Ureter (tissue), 1 donor: ENCODE results near the gene SMPD3. TPM values are rescaled to one million over a fixed set of nuclear protein-coding genes. Genes with fewer than 3 reads are reported as not detected.

Experiments used
- DNase-seq: peaks from one replicate; pipeline ENCODE4 v3.0.0-alpha.2; 2020; ENCODE audit warnings: low spot score
- total RNA-seq: library from RNA; stranded (reverse); gene quantifications from one replicate; pipeline ENCODE4 v1.2.4, GENCODE V29; 2023
- donor health status: DM: yes; HTN: yes; CAD: no.

The SMPD3 gene
- total RNA-seq, 1 donor from 2014 or later = 1.6 TPM

DNA sequence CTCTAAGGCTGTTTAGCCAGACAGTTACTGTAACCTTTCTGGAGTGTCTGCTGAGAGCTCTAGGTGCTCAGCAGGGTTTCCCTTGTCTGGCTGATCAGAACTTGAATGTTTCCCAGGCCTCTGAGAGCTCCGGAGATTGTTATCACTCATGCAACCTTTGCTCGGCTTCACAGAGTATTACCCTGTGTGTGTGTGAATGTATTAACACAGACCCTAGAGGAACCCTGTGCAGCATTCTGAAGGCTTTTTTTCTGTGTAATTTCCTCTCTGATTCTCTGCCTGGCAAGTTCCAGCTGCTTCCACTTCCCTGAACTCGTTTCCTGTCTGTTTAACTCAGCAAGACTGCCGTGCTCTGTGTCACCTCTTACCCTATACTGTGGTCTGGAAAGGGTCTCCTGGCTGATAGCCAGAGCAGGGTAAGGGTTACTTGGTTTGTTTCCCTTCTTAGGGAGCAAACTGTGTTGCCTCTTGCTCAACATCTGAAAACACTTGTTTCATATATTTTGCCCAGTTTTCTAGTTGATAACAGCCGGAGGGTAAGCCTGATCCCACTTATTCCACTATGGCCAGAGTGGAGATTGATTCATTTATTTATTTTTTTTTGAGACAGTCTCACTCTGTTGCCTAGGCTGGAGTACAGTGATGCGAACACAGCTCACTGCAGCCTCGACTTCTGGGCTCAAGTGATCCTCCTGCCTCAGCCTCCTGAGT is 115.7 kb downstream of the SMPD3 start:
- peak; percentile 61 for DNase-seq

DNA sequence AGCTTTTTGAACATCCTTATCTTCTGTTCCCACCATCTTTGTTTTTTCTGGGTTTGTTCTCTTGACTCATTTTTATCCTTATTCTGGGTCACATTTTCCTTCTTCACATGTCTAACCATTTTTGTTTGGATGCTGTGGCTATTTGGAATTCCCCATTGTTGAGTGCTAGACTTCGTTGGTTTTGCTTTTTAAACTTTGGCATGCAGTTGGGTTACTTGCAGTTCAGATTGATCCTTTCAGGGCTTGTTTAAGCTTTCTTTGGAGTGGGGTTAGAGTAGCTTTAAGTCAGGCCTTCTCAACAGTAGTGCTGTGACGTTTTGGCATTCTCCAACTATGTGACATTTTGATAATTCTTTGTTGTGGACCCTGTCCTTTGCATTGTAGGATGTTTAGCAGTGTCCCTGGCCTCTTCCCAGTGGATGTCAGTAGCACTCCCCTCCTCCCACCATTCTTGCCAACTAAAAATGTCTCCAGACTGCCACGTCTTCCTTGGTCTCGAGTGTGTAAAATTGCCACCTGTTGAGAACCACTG is 116.4 kb downstream of the SMPD3 start:
- no peak for DNase-seq

DNA sequence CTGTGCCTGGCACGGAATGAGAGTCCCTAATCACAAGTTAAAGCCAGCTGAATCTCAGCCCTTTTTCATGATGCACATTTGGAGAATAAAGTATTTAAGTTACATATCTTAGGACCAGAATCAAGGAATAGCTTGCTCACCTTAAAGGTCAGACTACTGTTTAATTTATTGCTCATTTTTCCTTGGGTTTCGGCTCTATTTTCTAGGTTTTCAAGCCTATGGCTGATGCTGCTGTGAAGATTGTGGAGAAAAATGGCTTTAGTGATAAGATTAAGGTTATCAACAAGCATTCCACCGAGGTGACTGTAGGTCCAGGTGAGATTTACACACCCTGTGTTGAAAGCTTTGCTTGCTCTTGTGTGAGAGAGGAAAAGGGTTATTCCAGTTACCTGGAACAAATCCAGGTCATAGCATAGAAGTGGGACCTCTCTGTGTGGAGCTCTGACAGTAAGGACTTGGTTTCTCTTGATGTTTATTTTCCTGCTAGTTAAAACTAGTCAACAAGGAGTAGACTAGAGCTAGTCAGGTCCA is 119.4 kb downstream of the SMPD3 start:
- no peak for DNase-seq

DNA sequence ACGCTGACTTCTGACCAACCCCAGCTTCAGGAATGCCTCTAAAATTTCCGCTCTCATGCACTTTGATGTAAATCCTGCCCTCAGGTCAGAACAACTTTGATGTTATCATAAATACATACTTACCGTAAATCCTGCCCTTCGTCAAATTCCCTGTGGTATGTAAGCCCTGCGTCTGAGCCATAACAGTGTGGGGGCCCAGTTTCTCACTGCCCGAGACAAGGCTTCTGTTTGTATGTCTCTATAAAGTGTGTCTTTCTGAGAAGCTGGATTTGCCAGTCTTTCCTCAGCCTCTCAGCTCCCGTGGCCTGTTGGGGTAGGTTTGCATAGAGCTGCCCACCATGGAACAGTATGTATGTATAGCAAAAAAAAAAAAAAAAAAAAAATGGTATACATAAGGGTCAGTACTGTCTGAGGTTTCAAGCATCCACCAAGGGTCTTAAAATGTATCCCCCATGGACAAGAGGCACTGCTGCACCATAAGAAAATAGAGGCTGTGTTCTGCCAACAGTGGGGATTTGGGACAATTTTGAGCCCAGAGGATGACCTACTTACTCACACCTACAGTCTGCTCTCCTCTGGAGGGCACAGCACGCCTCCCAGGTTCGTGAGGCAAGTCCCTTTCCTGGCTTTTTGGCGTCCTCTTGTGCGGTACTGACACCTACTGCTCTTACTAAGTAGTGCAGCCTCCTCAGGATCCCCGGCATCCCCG is 120.0 kb downstream of the SMPD3 start:
- peak; percentile 89 for DNase-seq

DNA sequence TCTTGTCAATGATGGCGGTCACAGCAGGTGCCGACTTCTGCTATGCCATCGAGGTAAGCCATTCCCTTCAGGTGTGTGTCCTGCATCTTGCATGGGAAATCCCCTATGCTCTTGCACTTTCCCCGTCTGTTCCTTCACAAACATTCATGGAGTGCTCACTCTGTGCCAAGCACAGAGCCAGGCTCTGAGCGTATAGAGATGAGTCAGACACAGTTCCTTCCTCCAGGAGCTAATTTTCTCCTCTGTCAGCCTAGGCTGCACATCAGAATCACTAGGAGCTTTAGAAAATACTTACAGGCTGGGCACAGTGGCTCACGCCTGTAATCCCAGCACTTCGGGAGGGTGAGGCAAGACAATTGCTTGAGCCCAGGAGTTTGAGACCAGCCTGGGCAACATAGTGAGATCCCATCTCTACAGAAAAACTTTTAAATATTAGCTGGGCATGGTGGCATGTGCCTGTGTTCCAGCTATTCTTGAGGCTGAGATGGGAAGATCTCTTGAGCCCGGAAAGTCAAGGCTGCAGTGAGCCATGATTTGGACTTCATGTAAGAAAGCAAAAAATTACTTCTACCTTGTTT is 123.4 kb downstream of the SMPD3 start:
- no peak for DNase-seq

DNA sequence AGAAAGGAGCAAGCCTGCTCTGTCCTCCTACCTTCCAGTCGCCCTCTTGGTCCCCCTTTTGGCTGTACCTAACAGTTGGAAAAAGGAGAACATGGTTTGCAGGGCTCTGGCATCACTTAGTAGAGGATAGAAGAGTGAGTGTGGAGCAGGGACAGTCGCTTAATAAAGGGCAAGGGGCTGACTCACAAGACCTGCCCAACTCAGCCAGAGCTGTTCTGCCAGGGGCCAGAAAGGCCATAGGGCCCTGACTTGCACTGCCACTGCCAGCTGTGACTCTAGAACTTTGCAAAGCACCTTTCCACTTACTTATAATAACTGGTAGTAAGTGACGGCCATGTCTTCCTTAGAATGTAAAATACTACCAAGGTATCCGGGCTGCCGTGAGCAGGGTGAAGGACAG is 124.0 kb downstream of the SMPD3 start:
- DNase-seq = no peak

DNA sequence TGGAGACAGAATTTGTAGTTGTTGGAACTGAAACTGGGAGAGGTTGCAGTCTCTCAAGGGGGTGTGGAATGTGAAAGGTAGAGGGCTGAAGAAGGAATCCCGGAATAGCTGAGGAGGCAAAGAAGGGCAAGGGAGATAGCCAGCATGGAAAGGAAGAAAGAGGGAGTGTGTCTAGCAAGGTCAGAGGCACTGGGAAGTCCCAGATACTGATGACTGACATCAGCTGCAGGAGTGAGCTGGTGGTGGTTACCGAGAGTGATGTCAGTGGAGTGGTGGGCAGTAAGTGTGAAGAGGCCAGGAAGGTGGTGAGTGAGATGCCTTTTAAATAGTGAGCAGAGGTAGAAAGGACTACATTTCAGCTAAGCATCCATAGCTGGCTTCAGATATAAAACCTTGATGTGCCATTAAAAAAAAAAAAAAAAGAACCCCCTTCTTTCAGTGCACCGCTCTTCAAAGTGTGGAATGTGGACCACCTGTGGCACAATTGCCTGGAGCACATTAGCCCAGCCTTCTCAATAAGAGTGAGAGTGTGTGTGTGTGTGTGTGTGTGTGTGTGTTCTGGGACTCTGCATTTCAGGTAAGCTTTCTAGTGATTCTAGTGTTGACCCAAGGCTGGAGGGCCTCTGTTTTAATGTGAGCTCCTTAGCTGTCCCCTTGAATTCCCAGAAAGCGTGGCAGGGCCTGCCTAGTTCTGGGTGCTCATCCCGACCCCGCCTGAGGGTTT is 129.0 kb downstream of the SMPD3 start:
- DNase-seq = no peak

DNA sequence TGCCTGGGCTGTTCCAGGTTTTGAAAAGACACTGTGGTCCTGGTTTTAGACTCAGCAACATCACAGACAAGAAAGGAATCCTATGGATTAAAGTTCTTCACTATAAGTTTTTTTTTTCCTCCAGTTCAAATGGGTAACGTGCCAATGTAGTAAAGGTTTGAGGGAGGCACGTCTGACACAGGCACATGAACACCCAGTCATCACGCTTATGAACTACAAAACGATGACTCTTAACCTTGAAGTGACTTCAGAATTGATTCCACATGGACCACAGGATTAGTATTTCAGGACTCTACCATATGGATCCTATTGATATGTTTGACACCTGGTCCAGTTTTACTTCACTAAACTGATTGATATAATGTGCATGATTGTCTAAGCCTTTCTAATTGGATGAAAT is 135.2 kb downstream of the SMPD3 start:
- DNase-seq = no peak

DNA sequence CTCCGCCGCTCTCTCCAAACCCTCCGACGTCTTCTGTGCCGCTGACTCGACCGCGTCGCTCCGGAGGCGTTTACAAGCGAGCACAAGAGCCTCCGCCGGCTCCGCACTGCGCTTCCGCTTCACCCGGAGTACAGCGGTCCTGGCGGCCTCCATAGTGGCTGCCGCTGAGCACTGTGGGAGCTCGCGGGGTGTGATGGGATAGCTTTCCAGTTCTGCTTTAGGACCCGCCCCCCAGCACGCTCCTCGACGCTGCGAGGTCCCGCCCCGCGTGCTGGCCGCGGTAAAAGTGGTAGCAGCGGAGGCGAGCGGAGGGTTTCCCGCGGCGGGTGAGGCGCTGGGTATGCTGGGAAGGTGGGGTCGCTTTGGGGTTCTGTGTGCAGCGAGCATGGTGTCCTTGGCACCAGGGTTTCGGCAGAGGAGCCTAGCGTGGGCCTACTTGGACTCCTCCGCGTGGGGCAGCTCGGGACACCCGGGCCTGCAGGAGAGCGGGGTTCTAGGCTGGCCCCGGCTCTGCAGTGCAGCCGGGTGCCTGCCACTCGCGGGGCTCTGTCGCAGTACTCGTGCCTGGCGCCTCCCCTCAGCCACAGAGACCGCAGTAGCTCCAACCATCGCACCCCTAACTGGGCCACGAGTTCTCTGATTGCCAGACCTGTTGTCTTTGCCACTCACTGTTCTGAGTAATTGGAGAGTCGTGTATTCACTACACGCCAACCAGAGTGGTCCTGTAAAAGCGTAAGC is 137.4 kb downstream of the SMPD3 start, which contains the start of the genes PRMT7 and SLC7A6OS:
TSS of gene PRMT7 (plus strand) at position 246 of the 738 bp plus-strand sequence. CDS start 4,961 bp downstream, outside the sequence.
TSS of gene SLC7A6OS (minus strand) at position 173 of the 738 bp plus-strand sequence. CDS start at position 153, 20 bp downstream.
- peak; percentile 86 for DNase-seq

DNA sequence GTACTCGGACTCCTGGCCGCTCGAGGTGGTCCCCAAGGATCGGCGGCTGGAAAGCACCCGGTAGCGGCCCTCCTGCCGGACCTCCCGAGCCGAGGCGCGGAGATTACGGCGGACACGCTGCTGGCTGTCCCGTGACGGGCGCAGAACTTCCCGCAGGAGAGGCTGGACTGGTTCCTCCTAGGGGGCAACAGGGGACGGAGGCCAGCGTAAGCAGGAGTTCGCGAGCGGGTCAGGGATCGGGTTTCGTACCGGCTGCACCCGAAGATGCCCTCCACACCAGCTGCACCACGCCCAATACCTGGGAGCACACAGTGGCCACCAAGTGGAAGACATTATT is 137.9 kb downstream of the SMPD3 start:
- DNase-seq = no peak

DNA sequence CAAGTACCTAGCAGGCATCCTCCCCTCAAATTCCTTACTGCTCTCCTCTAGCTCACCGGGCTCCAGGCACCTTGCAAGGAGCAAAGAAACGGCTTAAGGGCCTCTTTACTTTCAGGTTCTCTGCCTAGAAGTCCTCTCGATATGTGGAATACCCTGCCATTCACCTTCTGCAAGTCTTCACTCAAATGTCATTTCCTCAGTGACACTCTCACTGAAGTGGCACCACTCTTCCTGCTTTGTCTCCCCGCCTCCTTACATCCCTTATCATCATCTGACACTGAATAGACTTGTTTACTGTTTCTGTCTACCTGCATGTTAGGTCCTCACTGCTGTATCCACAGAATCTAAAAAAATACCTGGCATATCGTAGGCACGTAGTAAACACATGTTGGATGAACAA is 138.5 kb downstream of the SMPD3 start:
- DNase-seq = no peak

Other genes starting within 250 kb of the SMPD3 start
- gene ESRP2, start 212.4 kb downstream of the SMPD3 start, total RNA-seq = 127 TPM
- 15.9 TPM for gene PLA2G15, start 203.1 kb downstream of the SMPD3 start, total RNA-seq
- 29.4 TPM for gene SLC7A6, start 184.0 kb downstream of the SMPD3 start, total RNA-seq
- gene SLC7A6OS, start 137.6 kb downstream of the SMPD3 start, total RNA-seq = 23.4 TPM
- 64.7 TPM for gene PRMT7, start 137.5 kb downstream of the SMPD3 start, total RNA-seq
- 33.6 TPM for gene ZFP90, start 90.8 kb upstream of the SMPD3 start, total RNA-seq
- 17.4 TPM for gene CDH3, start 196.8 kb upstream of the SMPD3 start, total RNA-seq